ENCODE results near the gene TRAF7.

TRAF7 gene

DNA sequence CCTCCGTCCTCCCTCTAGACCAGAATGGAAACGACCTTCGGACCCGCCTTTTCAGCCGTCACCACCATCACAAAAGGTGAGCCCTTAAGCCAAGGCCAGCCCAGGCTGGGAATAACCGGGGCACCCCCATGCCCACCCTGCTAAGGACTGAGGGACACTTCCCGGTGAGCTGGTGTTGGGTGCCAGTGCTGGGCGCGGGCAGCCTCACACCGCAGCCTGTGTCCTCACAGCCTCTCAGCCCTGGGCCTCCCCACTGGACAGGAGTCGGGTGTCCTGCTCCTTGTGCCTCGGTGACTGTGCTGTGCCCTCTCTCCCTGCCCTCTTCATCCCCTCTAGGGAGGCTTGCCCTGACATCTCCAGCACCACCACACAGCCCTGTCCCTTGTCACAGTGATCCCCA lies 10.3 kb downstream of the TRAF7 start:
- DNase-seq (ENCODE audit: low read depth in 2 of 2): no peak

DNA sequence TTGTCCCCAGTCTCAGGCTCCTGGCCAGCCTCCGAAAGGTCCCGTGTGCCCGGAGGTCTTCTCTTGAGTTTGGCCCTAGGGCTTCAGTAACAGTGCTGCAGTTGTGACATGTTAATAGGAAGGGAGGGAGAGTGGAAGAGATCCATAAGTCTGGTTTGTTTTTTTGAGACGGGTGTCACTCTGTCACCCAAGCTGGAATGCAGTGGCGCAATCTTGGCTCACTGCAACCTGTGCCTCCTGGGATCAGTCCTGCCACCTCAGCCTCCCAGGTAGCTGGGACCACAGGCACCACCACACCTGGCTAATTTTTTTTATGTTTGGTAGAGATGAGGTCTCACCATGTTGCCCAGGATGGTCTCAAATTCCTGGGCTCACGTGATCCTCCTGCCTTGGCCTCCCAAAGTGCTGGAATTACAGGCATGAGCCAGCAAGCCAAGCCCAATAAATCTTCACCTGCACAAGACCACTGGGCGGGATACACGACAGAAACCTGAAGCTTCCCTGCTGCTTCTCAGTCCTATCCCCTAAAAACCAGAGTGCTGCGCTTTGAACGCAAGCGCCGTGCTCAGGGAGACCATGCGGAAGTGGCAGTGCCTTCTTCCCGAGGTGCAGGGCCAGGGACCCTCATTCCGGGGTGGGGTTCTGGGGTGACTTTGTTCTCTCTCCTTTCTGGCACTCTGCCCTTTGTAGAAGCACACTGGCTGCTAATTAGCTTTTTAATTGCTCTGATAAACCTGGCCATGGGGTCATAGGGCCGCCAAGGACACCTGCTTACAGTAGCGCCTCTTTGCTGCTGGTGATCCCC lies 10.9 kb downstream of the TRAF7 start:
- DNase-seq (ENCODE audit: low read depth in 2 of 2): no peak

DNA sequence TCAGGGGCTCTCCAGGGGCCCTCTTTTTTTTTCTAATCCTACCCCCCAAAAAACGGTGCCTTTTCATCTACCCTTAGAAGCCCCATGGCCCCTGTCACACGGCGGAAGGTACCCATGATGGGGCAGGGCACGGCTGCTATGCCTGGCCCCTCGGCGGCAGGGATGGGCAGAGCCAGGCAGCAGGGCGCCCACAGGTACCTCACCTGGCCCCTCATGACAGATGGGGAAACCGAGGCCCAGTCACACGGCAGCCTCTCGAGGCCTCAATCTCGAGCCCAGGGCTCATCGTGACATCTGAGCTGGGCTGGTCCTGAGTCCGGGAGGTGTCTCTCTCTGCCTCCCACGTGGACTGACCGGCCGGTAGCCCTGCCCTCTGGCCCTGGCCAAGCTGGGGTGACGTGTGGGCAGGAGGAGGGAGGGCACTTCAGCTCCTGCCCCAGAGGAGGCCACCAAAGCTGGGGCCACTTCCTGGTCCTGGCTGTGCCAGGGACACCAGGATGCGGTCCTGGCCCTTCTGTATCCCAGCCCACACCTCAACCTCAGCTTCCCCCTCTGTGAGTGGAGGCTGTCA lies 11.6 kb downstream of the TRAF7 start:
- DNase-seq (ENCODE audit: low read depth in 2 of 2): no peak

DNA sequence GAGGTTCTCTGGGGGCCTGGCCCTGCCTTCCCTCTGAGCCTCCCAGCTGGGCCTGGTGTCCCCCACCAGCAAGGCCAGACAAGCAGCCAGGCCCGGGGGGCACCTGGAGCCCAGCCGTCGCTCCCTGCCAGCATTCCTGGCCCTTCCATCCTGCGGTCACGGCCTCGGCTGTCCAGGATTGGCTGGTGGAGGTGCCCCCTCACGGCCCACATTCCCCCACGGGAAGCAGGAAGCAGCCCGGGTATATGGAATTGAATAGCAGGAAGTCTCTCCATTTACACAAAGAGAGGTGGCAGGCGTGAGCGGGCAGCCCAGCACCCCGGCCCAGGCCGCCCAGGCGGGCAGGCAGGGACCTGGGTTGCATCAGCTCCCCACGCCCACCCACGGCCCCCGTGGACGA lies 14.5 kb downstream of the TRAF7 start:
- no peak for DNase-seq (ENCODE audit: low read depth in 2 of 2)

DNA sequence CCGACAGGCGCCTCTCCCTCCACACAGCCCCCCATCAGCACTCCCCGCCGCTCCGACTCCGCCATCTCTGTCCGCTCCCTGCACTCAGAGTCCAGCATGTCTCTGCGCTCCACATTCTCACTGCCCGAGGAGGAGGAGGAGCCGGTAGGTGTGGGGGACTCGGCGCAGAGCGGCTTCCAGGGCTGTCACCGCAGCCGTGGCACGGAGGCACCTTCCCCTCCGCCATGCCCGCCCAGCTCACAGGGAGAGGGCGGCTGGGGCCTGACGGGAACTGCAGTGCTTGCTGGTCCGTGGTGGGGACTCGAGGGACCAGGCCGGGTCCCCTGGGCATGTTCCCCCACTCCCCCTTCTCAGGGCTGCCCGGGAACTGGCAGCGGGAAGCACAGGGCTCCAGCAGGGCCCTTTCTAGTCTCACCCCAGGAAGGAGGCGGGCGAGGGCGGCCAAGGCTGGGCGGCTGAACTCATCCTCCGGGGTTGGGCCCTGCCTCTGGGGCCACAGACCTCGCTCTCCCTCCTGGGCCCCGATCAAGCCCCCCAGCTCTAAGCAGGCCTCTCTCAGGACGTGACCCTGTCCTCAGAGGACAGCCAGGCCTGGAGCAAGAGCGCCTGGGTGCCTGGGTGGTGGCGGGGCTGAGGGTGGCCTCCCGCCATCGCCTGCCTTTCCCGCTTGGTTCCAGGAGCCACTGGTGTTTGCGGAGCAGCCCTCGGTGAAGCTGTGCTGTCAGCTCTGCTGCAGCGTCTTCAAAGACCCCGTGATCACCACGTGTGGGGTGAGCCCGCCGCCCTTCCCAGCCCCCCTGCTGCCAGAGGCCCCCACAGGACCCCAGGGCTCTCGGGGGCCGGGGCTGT lies 15.2 kb downstream of the TRAF7 start:
- no peak for DNase-seq (ENCODE audit: low read depth in 2 of 2)

DNA sequence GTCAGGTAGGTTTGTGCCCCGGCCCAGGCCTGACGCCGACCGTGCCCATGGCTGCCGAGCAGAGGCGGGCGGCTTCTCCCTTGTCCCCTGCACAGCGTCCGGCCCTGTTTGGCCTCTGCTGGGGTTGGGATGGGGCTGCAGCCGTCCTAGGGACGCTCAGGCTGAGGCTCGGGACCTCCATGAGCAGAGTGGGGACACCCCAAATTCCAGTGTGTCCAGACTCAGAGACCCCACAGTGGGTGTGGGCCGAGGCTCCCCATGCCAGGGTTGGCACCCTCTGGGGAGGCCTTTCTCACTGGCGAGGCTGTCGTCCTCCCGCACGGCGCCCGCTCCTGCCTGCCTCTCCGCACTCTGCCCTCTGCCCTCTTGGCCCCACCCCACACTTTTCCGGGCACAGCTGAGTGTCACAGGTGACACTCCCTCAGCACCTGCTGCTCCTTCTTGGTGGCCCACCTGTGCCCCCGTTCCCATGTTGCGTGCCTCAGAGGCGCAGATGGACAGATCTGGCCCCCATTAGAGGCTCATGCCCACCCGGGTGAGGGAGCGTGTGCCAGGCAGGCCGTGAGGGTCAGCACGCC lies 16.1 kb downstream of the TRAF7 start:
- no peak for DNase-seq (ENCODE audit: low read depth in 2 of 2)

DNA sequence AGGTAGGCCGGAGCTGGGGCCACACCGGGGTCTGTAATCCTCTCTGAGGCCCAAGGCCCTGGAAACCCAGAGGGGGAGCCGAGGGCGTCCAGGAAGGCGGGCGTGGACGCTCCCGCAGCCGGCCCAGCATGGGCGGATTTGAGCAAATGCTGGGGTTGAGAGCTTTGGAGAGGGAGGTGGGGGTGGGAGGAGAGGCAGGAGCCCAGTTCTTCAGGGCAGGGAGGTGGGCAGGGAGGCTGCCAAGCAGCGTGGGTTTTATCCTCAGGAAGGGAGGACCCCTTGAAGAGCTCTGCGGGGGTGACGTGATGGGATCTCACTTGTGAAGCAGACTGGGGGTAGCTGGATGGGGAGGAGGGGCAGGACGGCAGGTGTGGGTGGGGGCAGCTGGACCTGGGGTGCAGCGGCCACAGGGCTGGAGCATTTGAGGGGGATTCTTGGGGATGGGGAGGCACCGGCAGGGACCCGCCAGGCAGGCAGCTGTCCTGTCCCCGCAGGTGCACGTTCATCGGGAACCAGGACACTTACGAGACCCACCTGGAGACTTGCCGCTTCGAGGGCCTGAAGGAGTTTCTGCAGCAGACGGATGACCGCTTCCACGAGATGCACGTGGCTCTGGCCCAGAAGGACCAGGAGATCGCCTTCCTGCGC lies 17.2 kb downstream of the TRAF7 start:
- no peak for DNase-seq (ENCODE audit: low read depth in 2 of 2)

DNA sequence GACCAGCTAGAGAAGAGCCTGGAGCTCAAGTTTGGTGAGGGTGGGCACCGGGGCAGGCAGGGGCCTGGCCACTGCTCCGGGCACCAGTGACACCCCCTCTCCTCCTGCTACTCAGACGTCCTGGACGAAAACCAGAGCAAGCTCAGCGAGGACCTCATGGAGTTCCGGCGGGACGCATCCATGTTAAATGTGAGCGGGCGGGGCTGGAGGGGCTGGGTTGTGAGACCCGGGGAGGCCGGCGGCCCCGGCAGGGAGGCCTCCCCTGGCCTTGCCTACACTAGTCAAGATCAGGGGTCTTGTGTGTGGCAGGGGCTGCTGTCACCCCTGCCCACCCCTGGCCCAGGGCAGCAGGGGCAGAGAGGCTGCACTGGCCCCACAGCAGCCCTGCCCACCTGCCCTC lies 17.8 kb downstream of the TRAF7 start:
- DNase-seq (ENCODE audit: low read depth in 2 of 2): no peak

DNA sequence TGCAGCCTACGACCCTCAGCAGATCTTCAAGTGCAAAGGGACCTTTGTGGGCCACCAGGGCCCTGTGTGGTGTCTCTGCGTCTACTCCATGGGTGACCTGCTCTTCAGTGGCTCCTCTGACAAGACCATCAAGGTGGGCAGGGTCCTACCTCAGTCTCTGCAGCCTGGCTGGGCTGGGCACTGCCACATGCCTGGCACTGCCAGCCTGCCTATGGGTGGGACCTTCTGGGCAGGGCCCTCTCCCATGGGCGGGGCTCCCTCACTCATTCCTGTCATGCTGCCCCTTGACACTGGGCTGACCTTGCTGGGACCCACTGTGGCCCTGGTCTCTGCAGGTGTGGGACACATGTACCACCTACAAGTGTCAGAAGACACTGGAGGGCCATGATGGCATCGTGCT lies 18.3 kb downstream of the TRAF7 start:
- no peak for DNase-seq (ENCODE audit: low read depth in 2 of 2)

DNA sequence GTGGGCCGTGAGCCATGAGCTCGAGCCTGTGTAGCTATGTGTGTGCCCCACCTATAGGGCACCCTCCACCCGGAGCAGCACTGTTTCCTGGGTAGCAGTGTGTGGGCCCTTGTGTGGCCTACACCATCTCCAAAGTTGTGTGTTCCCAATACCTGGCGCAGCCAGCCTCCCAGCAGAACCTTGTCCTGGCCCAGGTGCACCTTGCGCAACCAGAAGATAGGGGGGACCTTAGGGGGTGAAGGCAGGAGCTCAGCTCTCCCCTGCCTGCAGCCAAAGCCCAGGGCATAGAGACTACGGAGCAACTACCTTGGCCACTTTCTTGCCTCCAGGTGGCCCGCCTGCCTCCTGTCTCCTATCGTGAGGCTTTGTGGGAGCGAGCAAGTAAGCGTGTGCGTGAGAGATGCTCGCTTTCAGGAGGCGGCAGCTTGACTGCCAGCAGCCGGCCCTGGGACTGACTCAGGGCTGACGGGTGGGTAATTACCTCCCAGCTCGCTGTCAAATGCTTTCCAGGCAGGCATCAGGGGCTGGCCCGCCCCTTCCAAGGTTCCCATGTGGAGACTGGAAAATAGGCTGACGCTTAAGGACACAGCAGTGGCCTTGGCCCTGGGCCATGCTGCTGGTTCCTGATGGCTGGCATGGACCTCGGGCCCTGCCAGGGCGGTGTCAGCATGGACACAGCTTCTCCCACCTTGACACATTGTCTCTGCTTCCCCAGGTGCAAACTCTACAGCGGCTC lies 19.0 kb downstream of the TRAF7 start:
- no peak for DNase-seq (ENCODE audit: low read depth in 2 of 2)

DNA sequence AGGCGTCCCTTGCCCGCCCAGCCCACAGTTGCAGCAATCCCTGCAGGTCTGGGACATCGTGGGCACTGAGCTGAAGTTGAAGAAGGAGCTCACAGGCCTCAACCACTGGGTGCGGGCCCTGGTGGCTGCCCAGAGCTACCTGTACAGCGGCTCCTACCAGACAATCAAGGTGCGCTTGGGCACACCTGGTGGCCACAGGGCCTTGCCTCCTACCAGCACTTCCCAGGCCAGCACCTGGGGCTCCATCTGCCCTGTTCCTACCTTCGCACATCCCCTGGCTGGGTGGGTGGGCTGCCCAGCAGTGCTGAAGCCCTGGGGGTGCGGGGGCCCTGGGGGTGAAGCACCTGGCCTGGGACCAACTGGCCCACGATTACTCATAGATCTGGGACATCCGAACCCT lies 19.9 kb downstream of the TRAF7 start:
- DNase-seq (ENCODE audit: low read depth in 2 of 2): no peak

DNA sequence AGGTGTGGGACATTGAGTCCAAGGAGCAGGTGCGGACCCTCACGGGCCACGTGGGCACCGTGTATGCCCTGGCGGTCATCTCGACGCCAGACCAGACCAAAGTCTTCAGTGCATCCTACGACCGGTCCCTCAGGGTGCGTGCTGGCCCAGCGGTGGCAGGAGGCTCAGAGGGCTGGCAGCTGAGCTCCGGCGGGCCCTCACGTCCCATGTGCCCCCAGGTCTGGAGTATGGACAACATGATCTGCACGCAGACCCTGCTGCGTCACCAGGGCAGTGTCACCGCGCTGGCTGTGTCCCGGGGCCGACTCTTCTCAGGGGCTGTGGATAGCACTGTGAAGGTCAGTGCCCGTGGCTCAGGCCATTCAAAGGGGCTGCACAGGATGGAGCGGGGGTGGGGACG lies 20.5 kb downstream of the TRAF7 start:
- no peak for DNase-seq (ENCODE audit: low read depth in 2 of 2)

DNA sequence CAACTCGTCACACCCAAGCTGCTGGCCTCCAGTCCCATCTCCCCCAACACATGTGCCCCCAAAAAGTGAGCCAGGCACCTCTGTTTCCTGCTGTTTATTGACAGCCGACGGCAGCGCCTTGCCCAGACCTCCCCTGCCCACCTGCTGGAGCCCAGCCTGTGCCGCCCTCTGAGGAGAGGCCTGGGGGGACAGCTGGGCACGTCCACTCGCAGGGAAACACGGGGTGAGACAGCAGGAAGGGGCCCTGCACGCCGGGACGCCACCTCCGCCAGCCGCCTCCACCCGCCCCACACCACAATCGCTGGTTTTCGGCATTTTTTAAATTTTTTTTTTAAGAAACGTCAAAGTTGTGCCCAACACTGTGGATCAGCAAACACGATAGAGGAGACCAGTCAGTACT lies 21.5 kb downstream of the TRAF7 start:
- no peak for DNase-seq (ENCODE audit: low read depth in 2 of 2)

DNA sequence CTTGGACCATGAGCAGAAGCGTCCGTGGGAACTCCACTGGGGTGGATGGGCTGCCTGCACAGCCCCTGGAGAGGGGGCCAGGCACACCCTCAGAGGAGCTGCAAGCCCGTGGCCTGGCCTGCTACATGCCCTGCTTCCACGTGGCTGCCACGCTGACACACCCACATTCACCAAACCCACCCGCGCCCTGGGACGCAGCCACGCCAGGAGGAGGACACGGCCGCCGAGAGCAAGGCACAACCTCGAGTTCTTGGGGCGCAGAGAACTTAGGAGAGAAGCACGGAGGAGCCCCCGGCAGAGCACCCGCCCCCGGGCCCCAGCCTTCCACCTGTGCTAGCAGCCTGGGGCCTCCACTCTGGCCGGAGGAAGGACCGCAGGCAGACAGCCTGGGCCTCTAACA lies 22.0 kb downstream of the TRAF7 start:
- no peak for DNase-seq (ENCODE audit: low read depth in 2 of 2)

DNA sequence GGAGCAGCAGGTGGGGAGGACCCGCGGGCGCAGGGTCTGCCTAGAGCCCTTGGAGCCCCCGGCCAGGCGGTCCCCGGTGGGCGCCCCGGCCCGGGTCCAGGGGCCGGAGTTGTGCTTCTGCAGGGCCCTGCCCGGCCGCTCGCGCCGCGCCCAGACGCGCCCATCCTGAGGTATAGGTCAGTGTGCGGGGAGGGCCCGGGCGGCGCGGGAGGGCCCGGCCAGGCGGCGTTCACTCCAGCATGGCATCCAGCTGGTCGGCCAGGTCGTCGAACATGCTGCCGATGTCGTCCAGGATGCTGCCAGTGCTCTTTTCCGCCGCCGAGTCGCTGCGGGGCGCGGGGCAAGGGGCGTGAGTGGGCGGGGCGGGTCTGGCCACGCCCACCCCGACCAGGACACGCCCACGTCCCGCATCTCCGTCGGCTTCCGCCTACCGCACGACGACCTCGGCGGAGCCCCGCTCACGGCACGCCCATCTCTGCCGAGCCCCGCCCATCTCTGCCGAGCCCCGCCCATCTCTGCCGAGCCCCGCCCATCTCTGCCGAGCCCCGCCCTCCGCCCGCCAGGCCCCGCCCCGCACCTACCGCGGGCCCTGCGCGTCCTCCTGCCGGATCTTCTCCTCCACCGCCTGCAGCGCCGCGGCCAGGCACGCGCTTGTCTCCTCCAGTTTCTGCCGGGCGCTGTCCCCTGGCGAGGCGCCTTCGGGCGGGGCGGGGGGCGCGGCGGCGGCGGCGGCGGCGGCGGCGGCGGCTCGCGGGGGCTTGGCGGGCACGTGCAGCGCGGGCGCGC lies 22.9 kb downstream of the TRAF7 start:
- DNase-seq (ENCODE audit: low read depth in 2 of 2): no peak

DNA sequence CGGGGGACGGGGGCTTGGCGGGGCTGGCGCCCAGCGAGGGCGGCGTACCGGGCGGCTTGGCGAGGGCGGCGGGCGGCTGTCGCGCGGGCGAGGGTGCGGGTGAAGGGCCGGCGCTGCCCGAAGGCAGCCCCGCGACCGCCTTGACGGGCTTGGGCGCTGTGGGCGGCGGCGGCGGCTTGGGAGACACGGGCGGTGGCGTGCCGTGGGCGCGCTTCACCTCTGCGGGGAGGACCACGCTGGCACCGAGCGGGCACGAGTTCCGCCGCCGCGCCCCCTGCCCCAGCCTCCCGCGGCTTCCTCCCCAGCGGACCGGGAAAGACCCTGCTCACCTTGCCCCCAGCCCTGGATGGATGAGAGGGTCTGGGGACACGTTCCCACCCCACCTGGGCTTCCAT lies 23.5 kb downstream of the TRAF7 start:
- DNase-seq (ENCODE audit: low read depth in 2 of 2): no peak

DNA sequence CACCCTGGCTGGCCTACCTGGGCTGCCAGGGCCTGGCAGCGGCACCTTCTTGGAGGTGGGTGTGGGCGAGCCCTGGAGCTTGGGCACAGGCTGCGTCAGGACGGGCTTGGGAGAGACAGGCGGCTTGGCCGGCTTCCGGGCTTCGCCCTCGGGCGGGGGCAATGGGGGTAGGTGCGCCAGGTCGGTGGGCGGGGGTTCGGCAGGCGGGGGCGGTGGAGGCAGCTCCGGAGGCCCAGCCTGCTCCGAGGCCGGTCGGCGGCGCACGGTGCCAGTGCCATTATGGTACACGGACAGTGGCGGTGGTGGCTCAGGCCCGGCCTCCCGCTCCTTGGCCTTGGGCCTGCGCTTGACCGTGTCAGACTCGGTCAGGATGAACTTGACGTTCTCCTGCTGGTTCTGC lies 24.0 kb downstream of the TRAF7 start:
- DNase-seq (ENCODE audit: low read depth in 2 of 2): no peak

DNA sequence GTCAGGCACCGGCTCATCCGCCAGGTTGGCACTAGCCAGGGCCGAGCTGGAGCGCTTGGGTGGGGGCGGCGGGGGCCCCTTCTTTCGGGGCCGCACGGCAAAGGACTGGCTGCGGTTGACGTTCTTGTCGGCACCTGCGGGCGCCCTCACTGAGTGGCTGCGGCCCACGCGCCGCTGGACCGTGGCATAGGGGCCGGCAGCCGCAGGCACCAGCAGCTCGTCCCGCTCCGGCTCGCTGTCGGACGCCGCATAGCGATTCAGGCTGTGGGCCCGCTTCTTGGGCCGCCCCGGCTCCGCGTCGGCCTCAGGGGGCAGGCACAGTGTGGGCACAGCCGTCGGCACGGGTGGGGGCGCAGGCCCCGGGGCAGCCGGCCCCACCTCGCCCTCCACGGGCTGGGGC lies 24.9 kb downstream of the TRAF7 start:
- DNase-seq (ENCODE audit: low read depth in 2 of 2): no peak

DNA sequence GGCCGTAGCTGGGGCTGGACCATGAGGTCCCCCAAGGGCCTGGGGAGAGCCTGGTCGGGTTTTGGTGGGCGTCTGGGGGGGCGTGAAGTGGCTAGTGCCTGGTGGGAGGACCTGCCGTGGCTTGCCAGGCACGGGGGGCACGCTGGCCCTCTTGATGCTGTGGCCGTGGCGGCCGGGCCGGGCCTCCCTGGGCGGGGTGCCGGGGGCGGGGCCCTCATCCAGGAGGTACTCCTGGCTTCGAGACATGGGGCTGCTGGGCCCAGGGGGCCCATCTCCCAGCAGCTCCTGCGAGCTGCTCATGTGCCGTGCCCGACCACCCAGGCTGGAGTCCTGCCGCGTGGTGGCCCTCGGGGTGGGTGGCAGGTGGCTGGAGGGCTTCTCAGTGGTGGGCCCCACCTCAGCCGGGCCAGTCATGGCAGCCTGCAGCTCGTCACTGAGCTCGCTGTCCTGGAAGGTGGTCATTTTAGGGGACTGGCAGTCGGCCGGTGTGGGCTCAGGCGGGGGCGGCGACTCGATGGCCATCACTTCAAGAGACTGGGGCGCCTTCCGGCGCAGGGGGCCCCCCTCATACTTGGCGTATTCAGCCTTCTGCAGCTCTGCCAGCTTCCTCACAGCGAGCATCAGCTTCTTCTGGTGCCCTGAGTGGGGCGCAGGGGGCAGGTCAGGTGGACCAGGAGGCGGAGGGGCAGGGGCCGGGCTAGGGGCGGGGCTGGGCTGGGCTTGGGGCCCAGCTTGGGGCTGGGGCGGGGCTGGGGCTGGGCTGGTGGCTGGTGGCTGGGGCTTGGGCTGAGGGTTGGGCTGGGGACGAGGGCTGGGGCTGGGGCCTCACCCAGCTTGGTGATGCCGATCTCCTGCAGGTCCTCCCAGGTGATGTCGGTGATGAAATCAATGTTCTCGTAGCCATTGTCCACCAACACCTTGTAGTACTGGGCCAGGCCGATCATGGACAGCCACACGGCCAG lies 25.7 kb downstream of the TRAF7 start:
- no peak for DNase-seq (ENCODE audit: low read depth in 2 of 2)

All from stimulated activated CD8-positive, alpha-beta memory T cell treated with anti-CD3 and anti-CD28 coated beads, Interleukin-2, amount 100 ng/mL, for 1 hour (primary cell).